Activated CD4-positive, alpha-beta T cell treated with anti-CD3 and anti-CD28 coated beads, Interleukin-10, Interleukin-2, amounts not matched to agents 100 ng/mL and 50 ng/mL, durations not matched to agents 16 hours and 8 hours (primary cell): ENCODE measurements around the gene STX7.

Experiments used
- DNase-seq: peaks from one replicate; pipeline ENCODE4 v3.0.0-alpha.2; 2020

Gene STX7

GRCh38 chr6:132475925-132476324 is 37.0 kb downstream of the STX7 start:
- DNase-seq = no peak

DNA sequence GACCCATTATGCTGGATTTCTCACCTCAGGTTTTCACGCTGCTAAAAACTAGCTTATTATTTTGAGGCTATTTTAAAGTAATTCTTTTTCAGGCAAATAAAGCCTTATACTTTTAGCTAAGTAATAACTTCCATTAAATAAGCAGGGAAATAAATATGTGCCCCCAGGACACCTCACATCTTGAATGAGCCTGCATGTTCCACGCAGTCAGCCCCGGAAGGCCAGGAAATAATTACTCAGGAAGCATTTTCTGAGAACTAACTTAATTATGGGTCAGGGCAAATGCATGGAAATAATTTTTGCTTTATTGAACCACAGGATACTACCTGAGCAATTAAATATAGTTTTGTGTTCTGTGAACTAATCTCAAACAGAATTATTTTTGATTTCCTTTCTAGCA is 41.1 kb downstream of the STX7 start:
- DNase-seq = no peak

GRCh38 chr6:132466952-132467351 is 46.0 kb downstream of the STX7 start:
- DNase-seq = no peak

DNA sequence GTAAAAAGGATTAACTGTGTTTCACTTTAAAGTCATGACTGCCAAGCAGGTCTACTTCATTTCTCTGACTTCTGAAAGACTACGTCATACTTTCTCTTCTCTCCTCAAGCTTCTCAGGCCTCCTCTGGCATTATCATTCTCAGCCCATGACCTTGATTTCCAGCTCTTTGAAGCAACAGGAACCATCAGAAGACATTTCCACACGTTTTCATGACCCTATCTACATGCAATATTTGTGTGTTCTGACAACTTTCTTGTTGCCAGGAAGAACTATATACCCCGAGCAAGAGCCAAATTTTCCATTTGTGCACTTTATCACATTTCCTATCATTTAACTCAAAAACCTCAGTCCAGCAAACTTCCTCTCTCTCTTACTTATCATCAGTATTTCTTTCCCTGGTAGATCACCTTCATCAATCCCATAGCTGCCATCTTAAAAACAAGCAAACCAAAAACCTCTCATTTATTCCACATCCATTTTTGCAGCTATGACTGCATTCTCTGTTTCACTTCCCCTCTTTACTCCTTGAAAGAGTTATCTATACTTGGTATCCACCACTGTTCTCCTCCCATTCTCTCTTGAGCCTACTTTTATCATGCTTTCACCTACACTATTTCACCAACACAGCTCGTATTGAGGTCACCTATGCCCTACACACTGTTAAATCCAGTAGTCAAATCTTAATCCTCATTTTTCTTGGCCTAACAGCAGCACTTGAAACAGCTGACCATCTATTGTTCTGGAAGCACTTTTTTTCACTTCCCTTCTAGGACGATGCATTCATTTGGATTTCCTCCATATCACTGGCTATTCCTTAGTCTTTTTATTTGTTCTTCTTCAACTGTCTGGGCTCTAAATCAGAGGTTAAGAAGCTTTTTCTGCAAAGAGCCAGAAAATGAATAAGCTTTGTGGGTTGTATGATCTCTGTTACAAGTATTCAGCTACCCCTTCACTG is 47.1 kb downstream of the STX7 start:
- no peak for DNase-seq

DNA sequence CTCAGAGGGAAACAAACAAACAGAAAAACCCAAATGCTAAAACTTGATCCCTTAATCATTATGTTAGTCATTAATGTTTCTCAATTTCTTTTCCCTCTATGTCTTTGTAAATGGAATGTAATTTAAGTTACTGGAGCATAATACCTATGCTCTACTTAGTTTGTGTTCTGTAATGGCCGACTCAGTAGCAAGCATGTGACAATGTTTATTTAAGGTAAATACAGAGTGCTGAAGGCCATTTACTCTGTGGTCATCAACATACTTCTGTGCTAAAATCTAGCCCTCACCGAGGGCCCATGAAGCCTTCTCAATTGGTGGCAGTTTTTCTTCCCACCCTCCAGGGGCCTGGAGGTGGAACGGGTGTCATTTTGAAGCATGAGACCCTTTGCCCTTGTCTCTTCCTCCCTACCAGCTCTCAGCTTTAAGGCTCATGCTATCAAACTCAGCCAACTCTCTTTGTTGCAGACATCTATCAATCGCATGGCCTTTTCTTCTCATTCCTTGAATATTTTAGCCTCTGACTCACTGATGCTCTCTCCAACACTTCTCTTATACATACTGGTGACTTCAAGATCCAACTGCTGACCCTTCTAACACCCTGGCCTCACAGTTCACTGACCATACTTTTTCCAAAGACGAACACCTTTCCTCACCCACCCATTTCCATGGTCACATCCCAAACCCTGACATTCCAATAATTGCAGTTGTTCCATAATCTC is 48.2 kb downstream of the STX7 start:
- DNase-seq = no peak

DNA sequence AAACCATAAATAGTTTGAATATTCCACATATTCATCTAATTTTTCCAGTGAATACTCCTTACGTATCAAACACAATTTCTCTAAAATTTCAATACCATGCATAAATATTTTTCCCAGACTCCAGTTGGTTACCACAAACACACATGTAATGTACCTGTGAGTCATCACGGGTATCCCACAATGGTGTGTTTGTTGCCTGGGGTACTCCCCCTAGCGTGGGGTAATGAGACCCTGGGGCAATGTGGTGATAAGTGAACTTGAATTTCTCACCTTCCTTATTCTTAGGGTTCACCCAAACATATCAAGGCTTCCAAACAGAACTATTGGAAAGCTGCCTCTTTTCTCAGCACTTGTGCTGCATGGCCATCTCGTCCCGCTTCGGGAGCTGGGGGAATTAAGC is 51.0 kb downstream of the STX7 start:
- DNase-seq = no peak

GRCh38 chr6:132459605-132459952 is 53.3 kb downstream of the STX7 start:
- no peak for DNase-seq

DNA sequence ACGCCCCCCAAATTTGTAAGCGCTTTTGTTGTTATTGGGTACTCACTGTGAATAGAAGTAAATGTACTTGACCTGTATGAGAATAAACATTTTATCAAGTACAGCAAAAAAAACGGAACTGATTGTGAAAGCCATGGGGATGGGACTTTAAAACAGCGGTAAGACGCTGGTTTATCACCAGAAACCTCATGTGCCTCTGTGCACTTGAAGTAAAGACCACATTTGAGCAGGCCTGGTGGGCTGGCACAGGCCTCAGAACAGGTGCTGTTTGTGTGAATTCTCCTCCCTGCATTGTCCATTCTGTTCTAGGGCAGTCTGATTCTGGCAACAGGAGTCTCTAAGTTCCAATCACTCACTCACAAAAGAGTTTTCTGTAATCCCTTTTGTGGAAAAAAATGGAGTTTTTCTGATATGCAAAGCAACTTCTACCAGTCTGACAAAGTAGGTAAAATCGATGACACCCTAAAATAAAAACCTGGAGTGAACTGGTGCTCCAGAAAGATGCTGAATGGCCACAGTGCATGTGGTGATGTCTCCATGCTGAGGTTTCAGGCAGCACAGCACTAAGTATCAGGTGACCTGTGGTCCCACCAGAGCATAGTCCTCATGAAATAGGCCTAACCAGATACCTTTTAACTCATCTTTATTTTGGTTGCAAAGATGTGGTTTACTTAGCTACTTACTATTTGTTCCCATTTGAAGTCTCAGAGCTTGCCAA is 53.9 kb downstream of the STX7 start:
- no peak for DNase-seq

GRCh38 chr6:132456700-132457143 is 56.2 kb downstream of the STX7 start:
- peak; percentile 5 for DNase-seq

- no peak for DNase-seq
Observed at GRCh38 chr6:132446855-132447241, 66.1 kb downstream of the STX7 start.

DNA sequence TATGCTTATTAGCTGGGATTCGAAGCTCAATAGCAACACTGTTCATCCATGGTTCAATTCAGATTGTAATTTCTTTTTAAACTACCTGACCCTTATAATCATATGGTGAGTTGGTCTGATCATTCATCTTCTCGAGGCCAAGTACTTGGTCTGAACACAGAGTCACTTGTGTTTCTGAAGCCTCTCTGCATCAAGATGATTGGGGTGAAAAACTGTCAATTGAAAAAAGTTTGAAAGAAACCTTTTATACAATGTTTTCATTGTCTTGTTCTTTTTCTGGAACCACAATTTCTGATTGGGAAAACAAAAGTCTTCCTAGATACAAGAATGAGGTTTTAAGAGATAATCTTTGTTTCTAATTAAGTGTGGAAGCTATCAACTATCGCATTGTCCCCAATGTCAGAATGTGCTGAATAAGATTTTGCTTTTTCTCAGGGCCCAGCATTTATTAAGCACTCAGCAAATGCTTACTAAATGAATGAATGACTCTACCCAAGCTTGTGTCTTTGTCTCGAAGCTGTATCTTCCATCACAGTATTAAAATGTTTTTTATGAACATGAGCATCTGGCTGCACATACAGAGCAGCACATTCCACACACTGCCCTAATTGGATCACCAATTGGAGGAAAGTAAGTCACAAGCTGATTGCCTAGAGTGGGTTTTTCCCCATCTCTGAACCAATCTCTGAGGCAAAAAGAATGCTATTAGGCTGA is 66.6 kb downstream of the STX7 start:
- DNase-seq = no peak

- DNase-seq = no peak
Observed at GRCh38 chr6:132445201-132445951, 67.5 kb downstream of the STX7 start.

DNA sequence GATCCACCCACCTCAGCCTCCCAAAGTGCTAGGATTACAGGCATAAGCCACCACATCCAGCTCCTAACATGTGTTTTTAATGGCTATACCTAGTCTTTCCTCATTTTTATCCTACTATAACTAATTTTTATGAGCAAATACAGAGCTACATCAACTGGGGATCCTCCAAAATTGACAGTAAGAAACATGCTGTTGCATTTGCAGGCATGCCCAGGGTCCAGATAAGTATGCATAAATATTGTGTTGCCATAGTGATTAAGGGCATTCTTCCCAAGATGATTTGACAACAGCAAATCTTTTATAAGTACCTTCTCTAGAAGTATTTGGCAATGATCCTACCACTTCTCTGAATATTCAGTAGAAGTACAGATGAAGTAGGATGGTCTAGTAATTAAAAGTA is 69.7 kb downstream of the STX7 start:
- no peak for DNase-seq

GRCh38 chr6:132430110-132430509 is 82.8 kb downstream of the STX7 start:
- no peak for DNase-seq

GRCh38 chr6:132425176-132425575 is 87.7 kb downstream of the STX7 start:
- DNase-seq = no peak

DNA sequence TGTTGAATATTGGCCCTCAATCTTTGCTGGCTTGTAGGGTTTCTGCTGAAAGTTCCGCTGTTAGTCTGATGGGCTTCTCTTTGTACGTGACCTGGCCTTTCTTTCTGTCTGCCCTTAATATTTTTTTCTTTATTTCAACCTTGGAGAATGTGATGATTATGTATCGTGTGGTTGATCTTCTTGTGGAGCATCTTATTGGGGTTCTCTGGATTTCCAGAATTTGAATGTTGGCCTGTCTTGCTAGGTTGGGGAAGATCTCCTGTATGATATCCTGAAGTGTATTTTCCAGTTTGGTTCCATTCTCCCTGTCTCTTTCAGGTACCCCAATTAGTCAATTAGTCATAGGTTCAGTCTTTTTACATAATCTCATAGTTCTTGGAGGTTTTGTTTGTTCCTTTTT is 89.1 kb downstream of the STX7 start:
- DNase-seq = no peak

- no peak for DNase-seq
Observed at GRCh38 chr6:132418235-132418965, 94.5 kb downstream of the STX7 start.

- DNase-seq = no peak
Observed at GRCh38 chr6:132414761-132415160, 98.2 kb downstream of the STX7 start.

DNA sequence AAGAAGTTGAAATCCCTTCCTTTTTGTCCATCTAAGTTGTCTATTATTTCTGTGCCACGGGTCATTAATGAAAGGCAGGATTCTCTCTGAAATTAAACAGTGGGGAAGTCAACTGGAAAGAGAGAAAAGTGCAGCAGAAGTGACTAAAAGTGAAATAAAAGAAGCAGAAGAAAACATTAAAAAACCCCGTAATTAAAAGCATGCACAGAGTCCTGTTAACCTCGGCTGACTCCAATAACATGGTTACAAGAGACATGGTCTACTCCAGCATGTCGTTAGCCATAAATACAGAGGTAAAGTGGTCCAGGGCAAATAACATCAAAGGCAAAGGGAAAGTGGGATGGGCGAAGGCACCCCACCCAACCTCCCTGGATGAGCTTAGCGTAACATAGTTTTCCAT is 98.6 kb downstream of the STX7 start:
- no peak for DNase-seq

DNA sequence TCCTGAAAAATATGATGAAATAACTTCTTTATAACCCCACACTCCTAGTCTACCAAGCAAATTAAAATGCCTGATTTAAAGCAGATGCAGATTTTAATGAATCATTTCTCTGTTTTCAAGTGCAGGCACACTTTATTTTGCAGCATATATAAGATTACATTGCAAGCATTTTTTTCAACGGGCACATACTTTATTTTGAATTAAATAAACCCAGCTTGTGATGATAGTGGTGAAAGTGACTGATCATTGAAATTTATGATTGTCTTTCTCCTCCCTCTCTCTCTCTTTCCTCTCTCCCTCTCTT is 99.5 kb downstream of the STX7 start:
- no peak for DNase-seq

DNA sequence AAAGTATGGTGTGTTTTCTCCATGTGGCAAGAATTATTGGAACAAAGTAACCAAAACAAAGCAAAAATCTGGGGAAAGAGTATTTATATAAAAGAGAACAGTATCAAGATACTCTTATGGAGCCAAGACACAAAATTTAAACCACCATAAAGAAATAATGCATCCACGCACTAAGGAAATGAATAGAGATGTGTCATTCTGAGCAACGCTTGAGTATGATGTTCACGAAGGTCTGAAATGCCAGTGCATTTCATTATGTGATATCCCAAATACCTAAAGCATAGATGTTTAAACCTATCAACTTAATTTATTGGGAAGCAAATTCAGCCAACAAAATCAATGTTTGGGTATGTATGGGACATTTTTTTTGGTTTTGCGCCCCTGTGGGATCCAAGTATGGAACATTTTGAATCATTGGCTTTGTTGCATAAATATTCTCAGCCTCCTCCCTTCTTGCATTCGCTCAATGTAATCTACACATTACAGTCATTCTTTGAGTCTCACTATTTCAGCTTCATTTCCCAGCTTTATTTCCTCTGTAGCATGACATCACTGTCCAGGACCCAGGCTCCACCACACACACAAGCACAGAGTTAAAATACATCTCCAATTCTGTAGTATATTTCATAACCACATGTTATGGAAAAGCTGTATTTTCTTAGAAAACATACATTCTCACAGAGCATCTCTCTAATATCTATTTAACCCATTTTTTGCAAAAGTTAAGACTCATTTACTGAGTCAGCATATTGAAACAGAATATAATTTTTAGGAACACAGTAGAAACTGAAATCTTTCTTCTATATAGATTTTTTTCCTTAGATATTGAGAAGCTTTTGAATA is 100.0 kb downstream of the STX7 start:
- no peak for DNase-seq
